ENCODE data around the gene MEN1. TPM values are rescaled to one million over a fixed set of nuclear protein-coding genes. Genes with fewer than 3 reads are reported as not detected.

MEN1 gene
- total and polyA plus RNA-seq, 7 donors = 7.2 to 21.2 (median 10.8) TPM

DNA sequence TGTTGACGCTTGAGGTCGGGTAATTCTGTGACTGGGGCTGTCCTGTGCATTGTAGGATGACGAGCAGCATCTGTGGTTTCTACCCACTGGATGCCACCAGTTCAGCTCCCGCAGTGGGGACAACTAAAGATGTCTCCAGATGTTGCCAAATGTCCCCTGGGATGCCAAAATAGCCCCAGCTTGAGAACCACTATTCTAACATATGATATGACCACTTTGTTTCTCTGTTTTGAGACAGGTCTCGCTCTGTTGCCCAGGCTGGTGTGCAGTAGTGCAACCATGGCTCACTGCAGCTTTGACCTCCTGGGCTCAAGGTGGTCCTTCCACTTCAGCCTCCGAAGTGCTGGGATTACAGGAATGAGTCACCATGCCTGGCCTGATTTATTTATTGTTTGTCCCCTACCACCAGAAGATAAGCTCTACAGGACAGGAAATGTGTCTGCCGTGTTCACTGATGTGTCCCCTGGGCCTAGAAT is 4.4 kb upstream of the MEN1 start:
- H3K4me3 ChIP-seq = no peak overlapping the region
- no peak for DNase-seq
- no peak for TF ChIP-seq CTCF (IDR thresholded peaks at IDR 0.05)
- intact Hi-C loops (cut with DNase I) = no loop called here
- ATAC-seq = no peak
- WGBS, 3 donors = 40 to 51% (median 50%) methylated on average over 7 of the region's 7 CpGs
- no peak overlapping the region for H3K27ac ChIP-seq
- H3K4me1 ChIP-seq = peaks cover 3% of the 10 kb centered on the region
- H3K27me3 ChIP-seq (ENCODE audit: insufficient read depth in 3 of 3, low read length in 2 of 3) = no peaks in the 10 kb centered on the region
- H3K36me3 ChIP-seq (ENCODE audit: insufficient read depth in 1 of 2, low read depth in 1 of 2) = no peaks in the 10 kb centered on the region
- no peaks in the 10 kb centered on the region for H3K9me3 ChIP-seq

DNA sequence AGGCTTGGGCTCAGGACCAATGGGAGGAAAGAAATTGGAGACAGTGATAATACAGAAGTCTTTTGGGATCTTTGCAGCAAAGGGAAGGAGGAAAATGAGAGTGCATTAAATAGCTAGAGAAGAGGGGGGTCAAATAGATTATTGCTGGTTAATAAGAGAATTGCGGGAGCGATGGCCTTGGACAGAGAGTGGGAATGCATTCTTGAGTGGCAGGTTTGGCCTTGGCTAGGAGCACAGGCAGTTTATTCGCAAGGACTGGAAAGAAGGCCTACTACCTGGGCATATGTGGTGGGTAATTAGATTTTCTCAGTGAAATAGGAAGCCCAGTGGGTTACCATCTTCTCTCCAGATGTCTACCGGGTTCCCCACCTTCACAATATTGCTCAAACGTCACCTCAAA is 3.5 kb upstream of the MEN1 start:
- intact Hi-C loops (cut with DNase I) = no loop called here
- no peaks in the 10 kb centered on the region for H3K27me3 ChIP-seq (ENCODE audit: insufficient read depth in 3 of 3, low read length in 2 of 3)

GRCh38 chr11:64810891-64811272 is 531 bp upstream of the MEN1 start:
- intact Hi-C loops (cut with DNase I) = loop anchor here in 1 of 2 donors (1.0 kb wide), 1 partner anchor 67 kb away; the partner anchor contains the start of gene EHD1
- H3K4me3 ChIP-seq = peak overlapping the region; percentile 76
- H3K27ac ChIP-seq = peak overlapping the region; percentile 54
- DNase-seq (no peak), ATAC-seq (peak; percentile 1 to 35 (median 4))
- peaks cover 0 to 28% of the 10 kb centered on the region in 2 donors for H3K36me3 ChIP-seq (ENCODE audit: insufficient read depth in 1 of 2, low read depth in 1 of 2)
- H3K27me3 ChIP-seq (ENCODE audit: insufficient read depth in 3 of 3, low read length in 2 of 3) = no peaks in the 10 kb centered on the region
- no peak for TF ChIP-seq CTCF (IDR thresholded peaks at IDR 0.05)
- no peaks in the 10 kb centered on the region for H3K9me3 ChIP-seq
- WGBS, 3 donors = 44 to 50% (median 49%) methylated on average over 17 of the region's 17 CpGs
- peaks cover 9% of the 10 kb centered on the region for H3K4me1 ChIP-seq

More for the DNA sequence above, 3.5 kb upstream of the MEN1 start:
- DNase-seq = no peak
- Histone ChIP-seq H3K9me3 (no peaks in the 10 kb centered on the region), H3K4me1 (peaks cover 9% of the 10 kb centered on the region), H3K36me3 (ENCODE audit: insufficient read depth in 1 of 2, low read depth in 1 of 2) (peaks cover 0 to under 1% of the 10 kb centered on the region in 2 donors), H3K4me3 (no peak overlapping the region), H3K27ac (no peak overlapping the region)
- ATAC-seq = no peak
- no peak for TF ChIP-seq CTCF (IDR thresholded peaks at IDR 0.05)
- WGBS, 3 donors = 86 to 87% (median 87%) methylated on average over 5 of the region's 5 CpGs

DNA sequence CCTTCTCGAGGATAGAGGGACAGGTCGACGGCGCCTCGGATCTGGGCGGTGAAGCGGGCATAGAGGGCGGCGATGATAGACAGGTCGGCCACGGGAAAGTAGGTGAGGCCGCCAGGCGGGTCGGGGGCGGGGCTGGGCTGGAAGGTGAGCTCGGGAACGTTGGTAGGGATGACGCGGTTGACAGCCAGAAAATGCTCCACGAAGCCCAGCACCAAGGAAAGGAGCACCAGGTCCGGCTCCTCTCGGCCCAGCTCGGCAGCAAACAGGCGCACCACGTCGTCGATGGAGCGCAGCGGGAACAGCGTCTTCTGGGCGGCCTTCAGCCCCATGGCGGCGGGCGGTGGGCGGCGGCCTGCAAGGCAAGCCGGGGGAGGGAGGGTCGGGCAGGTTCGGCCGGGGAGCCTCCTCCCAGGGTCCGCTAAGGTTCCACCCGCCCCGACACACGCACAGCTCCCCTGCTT is 540 bp downstream of the MEN1 start:
- intact Hi-C loops (cut with DNase I) = loop anchor here in 1 of 2 donors (1.0 kb wide), 1 partner anchor 68 kb away; the partner anchor contains the start of gene EHD1
- peak overlapping the region; percentile 54 for H3K27ac ChIP-seq
- H3K4me1 ChIP-seq = peaks cover 9% of the 10 kb centered on the region
- ATAC-seq (peak in 3 of 4 donors; percentile 1 to 31 (median 16)), DNase-seq (no peak)
- no peaks in the 10 kb centered on the region for H3K27me3 ChIP-seq (ENCODE audit: insufficient read depth in 3 of 3, low read length in 2 of 3)
- H3K9me3 ChIP-seq = no peaks in the 10 kb centered on the region
- WGBS, 3 donors = 4 to 8% (median 8%) methylated on average over 30 to 44 of the region's 44 CpGs
- no peak for TF ChIP-seq CTCF (IDR thresholded peaks at IDR 0.05)
- peaks cover 0 to 38% of the 10 kb centered on the region in 2 donors for H3K36me3 ChIP-seq (ENCODE audit: insufficient read depth in 1 of 2, low read depth in 1 of 2)
- peak overlapping the region; percentile 76 for H3K4me3 ChIP-seq

DNA sequence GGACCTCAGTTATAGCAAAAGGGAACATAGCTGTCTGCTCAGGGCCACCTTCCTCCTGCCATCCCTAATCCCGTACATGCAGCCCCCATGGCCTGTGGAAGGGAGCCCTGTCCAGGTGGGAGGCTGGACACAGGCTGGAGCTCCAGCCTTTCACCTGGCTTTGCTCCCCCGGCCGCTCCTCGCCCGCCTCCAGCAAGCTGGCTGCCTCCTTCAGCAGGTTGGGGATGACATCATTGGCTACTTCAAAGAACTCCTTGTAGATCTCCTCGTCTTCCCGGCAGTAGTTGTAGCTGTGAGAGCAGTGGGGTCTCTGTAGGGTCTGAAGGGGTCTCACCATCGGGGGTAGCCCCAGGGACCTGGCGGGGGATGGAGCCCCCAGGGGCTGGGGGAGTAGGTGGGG is 4.9 kb downstream of the MEN1 start:
- ATAC-seq (no peak), DNase-seq (no peak)
- WGBS, 3 donors = 91 to 97% (median 94%) methylated on average over 9 of the region's 9 CpGs
- no peak overlapping the region for H3K27ac ChIP-seq
- no peaks in the 10 kb centered on the region for H3K9me3 ChIP-seq
- H3K4me3 ChIP-seq = no peak overlapping the region
- peaks cover 0 to 44% of the 10 kb centered on the region in 2 donors for H3K36me3 ChIP-seq (ENCODE audit: insufficient read depth in 1 of 2, low read depth in 1 of 2)
- intact Hi-C loops (cut with DNase I) = no loop called here
- H3K4me1 ChIP-seq = peaks cover 16% of the 10 kb centered on the region
- TF ChIP-seq CTCF (IDR thresholded peaks at IDR 0.05) = no peak
- no peaks in the 10 kb centered on the region for H3K27me3 ChIP-seq (ENCODE audit: insufficient read depth in 3 of 3, low read length in 2 of 3)
